Thymus (tissue), 11 donors: ENCODE data around the gene SCYL3. TPM values are rescaled to one million over a fixed set of nuclear protein-coding genes. Genes with fewer than 3 reads are reported as not detected.
"Not testable (repeated sequence)": the region's sequence is repeated elsewhere in the genome, so short reads cannot be mapped to it uniquely, and the experiment has no call there.

ENCODE experiments used
- DNase-seq, 9 donors: peaks; one replicate each; pipeline ENCODE4 v3.0.0-alpha.2; 2013; ENCODE audit warnings: low spot score in 9 of 9, low read depth in 6 of 9, missing footprints in 1 of 9
- H3K27ac ChIP-seq, 2 donors: one replicate each; pipeline ENCODE4 v1.5.1; 2013; ENCODE audit warnings: control low read depth in 1 of 2, low read depth in 1 of 2, low read length in 1 of 2, mild to moderate bottlenecking in 1 of 2, moderate library complexity in 1 of 2
- H3K27me3 ChIP-seq, 2 donors: one replicate each; pipeline ENCODE4 v1.5.1; 2013; ENCODE audit warnings: low read length in 1 of 2; ENCODE audit not compliant: control insufficient read depth in 2 of 2, insufficient read depth in 1 of 2
- H3K36me3 ChIP-seq, 2 donors: one replicate each; pipeline ENCODE4 v1.5.1; 2013; ENCODE audit warnings: low read length in 1 of 2, mild to moderate bottlenecking in 1 of 2, moderate library complexity in 1 of 2; ENCODE audit not compliant: control insufficient read depth in 2 of 2, insufficient read depth in 2 of 2
- H3K4me1 ChIP-seq, 2 donors: one replicate each; pipeline ENCODE4 v1.5.1; 2013; ENCODE audit warnings: low read length in 2 of 2; ENCODE audit not compliant: control insufficient read depth in 2 of 2, insufficient read depth in 2 of 2
- H3K4me3 ChIP-seq, 2 donors: one replicate each; pipeline ENCODE4 v1.5.1; 2013; ENCODE audit warnings: low read length in 2 of 2, control low read depth in 1 of 2, mild to moderate bottlenecking in 1 of 2
- H3K9me3 ChIP-seq, 2 donors: one replicate each; pipeline ENCODE4 v1.5.1; 2013; ENCODE audit warnings: low read length in 1 of 2, mild to moderate bottlenecking in 1 of 2; ENCODE audit not compliant: control insufficient read depth in 2 of 2, insufficient read depth in 1 of 2
- WGBS: extraction: QIAGEN DNeasy Blood & Tissue Kit; methylation state at CpG from one replicate; pipeline ENCODE4 v1.1.7; 2013; 5-methylcytosine and 5-hydroxymethylcytosine counted together
- polyA plus RNA-seq: library from polyadenylated mRNA; stranded (reverse); fragments of 200-250 nt; gene quantifications from one replicate; pipeline ENCODE4 v1.2.3, GENCODE V29; 2013
- total RNA-seq: library from RNA; stranded (reverse); fragments of 120-200 nt; gene quantifications from one replicate; pipeline ENCODE4 v1.2.4, GENCODE V29; 2013
- donor health status: healthy.

The SCYL3 gene
- total and polyA plus RNA-seq, 2 donors = 10.0 to 13.5 TPM

GRCh38 chr1:169879034-169879840, 14.5 kb downstream of the SCYL3 start:
- Histone ChIP-seq H3K9me3 (no peaks in the 10 kb centered on the region), H3K27ac (no peak overlapping the region), H3K36me3 (peaks cover 17 to 38% of the 10 kb centered on the region in 2 donors), H3K4me3 (no peak overlapping the region), H3K27me3 (no peaks in the 10 kb centered on the region), H3K4me1 (no peaks in the 10 kb centered on the region)
- no peak for DNase-seq
- WGBS = 80% methylated on average over 4 of the region's 4 CpGs

GRCh38 chr1:169878498-169878897, 15.2 kb downstream of the SCYL3 start:
- Histone ChIP-seq H3K27ac (no peak overlapping the region), H3K36me3 (peaks cover 18 to 45% of the 10 kb centered on the region in 2 donors), H3K27me3 (no peaks in the 10 kb centered on the region), H3K9me3 (no peaks in the 10 kb centered on the region), H3K4me3 (no peak overlapping the region), H3K4me1 (no peaks in the 10 kb centered on the region)
- no peak for DNase-seq
- WGBS = 96% methylated on average over 4 of the region's 4 CpGs

GRCh38 chr1:169877800-169878491, 15.8 kb downstream of the SCYL3 start:
- Histone ChIP-seq H3K4me3 (no peak overlapping the region), H3K9me3 (no peaks in the 10 kb centered on the region), H3K27ac (no peak overlapping the region), H3K4me1 (no peaks in the 10 kb centered on the region), H3K36me3 (peaks cover 24 to 47% of the 10 kb centered on the region in 2 donors), H3K27me3 (no peaks in the 10 kb centered on the region)
- WGBS = over 99% methylated on average over 2 of the region's 2 CpGs
- no peak for DNase-seq

- peaks cover 47 to 77% of the 10 kb centered on the region in 2 donors for H3K36me3 ChIP-seq
- no peak for DNase-seq
- 98% methylated on average over 3 of the region's 3 CpGs for WGBS
Observed at GRCh38 chr1:169874229-169874628, 19.5 kb downstream of the SCYL3 start.

GRCh38 chr1:169873582-169874199, 20.0 kb downstream of the SCYL3 start:
- no peak for DNase-seq
- Histone ChIP-seq H3K4me3 (no peak overlapping the region), H3K36me3 (peaks cover 52 to 82% of the 10 kb centered on the region in 2 donors), H3K27me3 (no peaks in the 10 kb centered on the region), H3K27ac (no peak overlapping the region), H3K4me1 (no peaks in the 10 kb centered on the region), H3K9me3 (peaks cover 2 to 9% of the 10 kb centered on the region in 2 donors)
- WGBS = 70% methylated on average over 3 of the region's 3 CpGs

More at GRCh38 chr1:169874229-169874628, 19.5 kb downstream of the SCYL3 start:
- Histone ChIP-seq H3K4me3 (no peak overlapping the region), H3K27ac (no peak overlapping the region), H3K4me1 (no peaks in the 10 kb centered on the region), H3K9me3 (peaks cover 2 to 9% of the 10 kb centered on the region in 2 donors), H3K27me3 (no peaks in the 10 kb centered on the region)

GRCh38 chr1:169872906-169873305, 20.8 kb downstream of the SCYL3 start:
- no peak overlapping the region for H3K4me3 ChIP-seq
- H3K27me3 ChIP-seq = no peaks in the 10 kb centered on the region
- H3K9me3 ChIP-seq = peaks cover 2 to 9% of the 10 kb centered on the region in 2 donors
- no peaks in the 10 kb centered on the region for H3K4me1 ChIP-seq
- no peak overlapping the region for H3K27ac ChIP-seq
- DNase-seq = no peak
- H3K36me3 ChIP-seq = peaks cover 54 to 84% of the 10 kb centered on the region in 2 donors

- 97% methylated on average over 3 of the region's 3 CpGs for WGBS
- DNase-seq, H3K9me3 ChIP-seq, H3K27me3 ChIP-seq, H3K4me3 ChIP-seq, H3K4me1 ChIP-seq, H3K27ac ChIP-seq: not testable (repeated sequence)
- peaks cover 58 to 85% of the 10 kb centered on the region in 2 donors for H3K36me3 ChIP-seq
Observed at GRCh38 chr1:169871988-169872387, 21.7 kb downstream of the SCYL3 start.

GRCh38 chr1:169869426-169869825, 24.3 kb downstream of the SCYL3 start:
- Histone ChIP-seq H3K4me3 (no peak overlapping the region), H3K27me3 (no peaks in the 10 kb centered on the region), H3K27ac (no peak overlapping the region), H3K9me3 (peaks cover 2 to 9% of the 10 kb centered on the region in 2 donors), H3K4me1 (no peaks in the 10 kb centered on the region), H3K36me3 (peaks cover 63 to 83% of the 10 kb centered on the region in 2 donors)
- no peak for DNase-seq
- 99% methylated on average over 1 of the region's 1 CpG for WGBS

- WGBS = 98% methylated on average over 2 of the region's 2 CpGs
- Histone ChIP-seq H3K27me3 (no peaks in the 10 kb centered on the region), H3K27ac (no peak overlapping the region), H3K9me3 (peaks cover 2 to 9% of the 10 kb centered on the region in 2 donors), H3K4me1 (no peaks in the 10 kb centered on the region), H3K36me3 (peaks cover 64 to 81% of the 10 kb centered on the region in 2 donors), H3K4me3 (no peak overlapping the region)
- no peak for DNase-seq
Observed at GRCh38 chr1:169868978-169869377, 24.7 kb downstream of the SCYL3 start.
